Fibroblast of pulmonary artery (primary cell): ENCODE results near the gene SPRR2E.
"Not testable (repeated sequence)": the region's sequence is repeated elsewhere in the genome, so short reads cannot be mapped to it uniquely, and the experiment has no call there.

Experiments used
- DNase-seq: peaks from one replicate; pipeline ENCODE4 v3.0.0-alpha.2; 2010; ENCODE audit warnings: low read depth
- H3K4me3 ChIP-seq: replicated peaks from 2 replicates; pipeline ENCODE4 v1.5.1; 2011; ENCODE audit warnings: low read depth, mild to moderate bottlenecking, control low read depth, low read length, moderate library complexity
- CTCF ChIP-seq: IDR thresholded peaks from 2 replicates; pipeline ENCODE4 v1.5.1; 2011; ENCODE audit warnings: mild to moderate bottlenecking, control low read depth, low read length, inconsistent platforms; ENCODE audit errors: missing control alignments

Gene SPRR2E

GRCh38 chr1:153071511-153071910 is 22.8 kb downstream of the SPRR2E start, which contains the start of gene SPRR2B:
Gene SPRR2B, minus strand, starts transcription at chr1:153071611. Its CDS starts 772 bp downstream, at chr1:153070839.
- no peak within 1 kb of the TSS for H3K4me3 ChIP-seq
- no peak for TF ChIP-seq CTCF
- no peak for DNase-seq

- DNase-seq = no peak
- TF ChIP-seq CTCF = no peak
- no peak overlapping the region for H3K4me3 ChIP-seq
Measured at GRCh38 chr1:153070243-153070642, 24.1 kb downstream of the SPRR2E start.

- TF ChIP-seq CTCF = no peak
- no peak overlapping the region for H3K4me3 ChIP-seq
- no peak for DNase-seq
Measured at GRCh38 chr1:153058826-153059784, 35.2 kb downstream of the SPRR2E start.

GRCh38 chr1:153058154-153058553 is 36.2 kb downstream of the SPRR2E start:
- no peak overlapping the region for H3K4me3 ChIP-seq
- no peak for DNase-seq
- TF ChIP-seq CTCF = no peak

DNA sequence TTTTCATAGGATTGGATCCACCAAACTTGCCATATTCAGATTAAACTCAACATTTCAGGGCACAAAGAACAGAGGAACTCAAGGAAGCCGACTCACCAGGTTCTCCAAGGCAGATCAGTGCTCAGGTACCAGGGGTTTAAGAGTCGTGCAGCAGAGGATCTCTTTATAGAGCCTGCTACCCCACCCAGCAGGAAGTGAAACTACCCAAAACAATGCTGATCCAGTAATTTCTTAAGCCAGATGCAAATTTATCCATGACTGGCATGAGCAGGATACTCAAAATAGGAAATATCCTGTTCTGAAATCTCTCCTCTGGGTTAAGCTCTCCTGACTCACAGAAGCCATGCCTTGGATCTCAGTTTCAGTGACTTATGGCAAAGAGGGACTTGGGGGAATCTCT is 37.0 kb downstream of the SPRR2E start, which contains the start of gene SPRR2A:
Gene SPRR2A, minus strand, starts transcription at position 138 of the 400 bp plus-strand sequence. CDS start 777 bp downstream, outside the sequence.
- no peak within 1 kb of the TSS for H3K4me3 ChIP-seq
- no peak for TF ChIP-seq CTCF
- no peak for DNase-seq

- DNase-seq, H3K4me3 ChIP-seq: not testable (repeated sequence)
Measured at GRCh38 chr1:153056111-153056510, 38.2 kb downstream of the SPRR2E start.

- no peak for DNase-seq
- TF ChIP-seq CTCF = no peak
- no peak overlapping the region for H3K4me3 ChIP-seq
Measured at GRCh38 chr1:153049211-153049610, 45.1 kb downstream of the SPRR2E start.
